Neural cell (in vitro differentiated cells): ENCODE measurements around the gene ITGA3. TPM values are rescaled to one million over a fixed set of nuclear protein-coding genes. Genes with fewer than 3 reads are reported as not detected.

Experiments used
- H2AFZ ChIP-seq: fragments of 200-600, 300-800 bp; sonication (generic), shearing (Covaris generic); 2 replicates; pipeline ENCODE4 v1.6.0; 2014; ENCODE audit warnings: low read depth, mild to moderate bottlenecking, antibody characterized with exemption, low read length, moderate library complexity
- H3F3A ChIP-seq: fragments of 200-600 bp; shearing (Covaris generic); 2 replicates; pipeline ENCODE4 v1.6.1; 2016; ENCODE audit warnings: mild to moderate bottlenecking, moderate library complexity, mixed read lengths, antibody characterized with exemption, low read length; ENCODE audit not compliant: insufficient read depth, poor library complexity, severe bottlenecking
- H3K27ac ChIP-seq: fragments of 200-600, 300-800 bp; sonication (generic), shearing (Covaris generic); 2 replicates; pipeline ENCODE4 v1.5.1; 2014; ENCODE audit warnings: mild to moderate bottlenecking, low read length, moderate library complexity
- H3K27me3 ChIP-seq: fragments of 300-800, 200-600 bp; sonication (generic), shearing (Covaris generic); 2 replicates; pipeline ENCODE4 v1.6.0; 2014; ENCODE audit warnings: mild to moderate bottlenecking, low read depth, low read length, moderate library complexity; ENCODE audit not compliant: insufficient read depth
- H3K36me3 ChIP-seq: fragments of 300-800, 200-600 bp; sonication (generic), shearing (Covaris generic); 2 replicates; pipeline ENCODE4 v1.5.1; 2014; ENCODE audit warnings: mild to moderate bottlenecking, antibody characterized with exemption, low read length, moderate library complexity; ENCODE audit not compliant: insufficient read depth
- H3K4me2 ChIP-seq: fragments of 300-800, 200-600 bp; sonication (generic), shearing (Covaris generic); 2 replicates; pipeline ENCODE4 v1.6.0; 2014; ENCODE audit warnings: mild to moderate bottlenecking, low read length
- H3K4me3 ChIP-seq: fragments of 300-800, 200-600 bp; sonication (generic), shearing (Covaris generic); 2 replicates; pipeline ENCODE4 v1.5.1; 2014; ENCODE audit warnings: mild to moderate bottlenecking, low read length, moderate library complexity
- H3K79me2 ChIP-seq: fragments of 200-600 bp; shearing (Covaris generic); replicated peaks from 2 replicates; pipeline ENCODE4 v1.6.0; 2014; ENCODE audit warnings: mild to moderate bottlenecking, low read length, moderate library complexity; ENCODE audit not compliant: insufficient read depth
- H3K9ac ChIP-seq: fragments of 300-800, 200-600 bp; sonication (generic), shearing (Covaris generic); 2 replicates; pipeline ENCODE4 v1.6.1; 2016; ENCODE audit warnings: mild to moderate bottlenecking, low read length, mixed read lengths
- H3K9me2 ChIP-seq: fragments of 200-600 bp; shearing (Covaris generic); 2 replicates; pipeline ENCODE4 v1.6.1; 2016; ENCODE audit warnings: mild to moderate bottlenecking, low read length, mixed read lengths; ENCODE audit not compliant: insufficient read depth
- H3K9me3 ChIP-seq: fragments of 200-600, 300-800 bp; sonication (generic), shearing (Covaris generic); 2 replicates; pipeline ENCODE4 v1.6.1; 2016; ENCODE audit warnings: mild to moderate bottlenecking, mixed run types, low read length, moderate library complexity, mixed read lengths
- H4K20me1 ChIP-seq: fragments of 200-600 bp; shearing (Covaris generic); 2 replicates; pipeline ENCODE4 v1.6.1; 2016; ENCODE audit warnings: mild to moderate bottlenecking, mixed run types; ENCODE audit not compliant: insufficient read depth
- EP300 ChIP-seq: fragments of 450-650 bp; conservative IDR thresholded peaks from 2 replicates; pipeline ENCODE4 v1.6.1; 2014; ENCODE audit warnings: antibody characterized with exemption, mild to moderate bottlenecking, moderate library complexity; ENCODE audit not compliant: poor library complexity, severe bottlenecking
- EZH2 ChIP-seq: fragments of 200-600, 300-800 bp; shearing (Covaris generic), sonication (generic); IDR thresholded peaks from 2 replicates; pipeline ENCODE4 v1.6.1; 2014; ENCODE audit warnings: antibody characterized with exemption, low read length, borderline replicate concordance, mild to moderate bottlenecking; ENCODE audit not compliant: insufficient read depth, poor library complexity, severe bottlenecking
- MXI1 ChIP-seq: fragments of 450-650 bp; conservative IDR thresholded peaks from 2 replicates; pipeline ENCODE4 v1.6.1; 2014; ENCODE audit warnings: antibody characterized with exemption, mild to moderate bottlenecking; ENCODE audit not compliant: poor library complexity, severe bottlenecking
- POLR2AphosphoS5 ChIP-seq: IDR thresholded peaks from 2 replicates; pipeline ENCODE4 v1.6.1; 2012
- REST ChIP-seq: IDR thresholded peaks from 2 replicates; pipeline ENCODE4 v1.6.1; 2012; ENCODE audit warnings: borderline replicate concordance
- SMC3 ChIP-seq: fragments of 450-650 bp; conservative IDR thresholded peaks from 2 replicates; pipeline ENCODE4 v1.6.1; 2014; ENCODE audit warnings: antibody characterized with exemption, mild to moderate bottlenecking, moderate library complexity; ENCODE audit not compliant: poor library complexity
- TAF1 ChIP-seq: IDR thresholded peaks from 2 replicates; pipeline ENCODE4 v1.6.1; 2012; ENCODE audit warnings: low read depth
- polyA plus RNA-seq: library from polyadenylated mRNA; depleted of rRNA; stranded (reverse); fragments of >200 nt; gene quantifications from 2 replicates; pipeline ENCODE4 v1.2.3, GENCODE V29; 2014
- TF ChIP-seq, protein P1 (sequence below): fragments of 450-650 bp; IDR thresholded peaks from 2 replicates; pipeline ENCODE4 v1.5.1; 2014; ENCODE audit warnings: antibody characterized with exemption, mild to moderate bottlenecking, moderate library complexity; ENCODE audit not compliant: poor library complexity, severe bottlenecking

Gene ITGA3
- polyA plus RNA-seq, 1 donor from 2014 or later = 33.0 TPM

GRCh38 chr17:50020841-50021599 lies 34.9 kb upstream of the ITGA3 start:
- Histone ChIP-seq H3F3A (no peaks in the 10 kb centered on the region), H3K4me3 (no peak overlapping the region), H4K20me1 (no peaks in the 10 kb centered on the region), H3K27me3 (no peaks in the 10 kb centered on the region), H3K36me3 (no peaks in the 10 kb centered on the region), H3K9me3 (no peaks in the 10 kb centered on the region), H3K79me2 (no peaks in the 10 kb centered on the region), H3K9ac (no peak overlapping the region), H3K4me2 (no peak overlapping the region), H3K9me2 (no peaks in the 10 kb centered on the region), H3K27ac (no peak overlapping the region), H2AFZ (no peak overlapping the region)
- TF ChIP-seq EP300 = no peak
- TF ChIP-seq, protein P1, sequence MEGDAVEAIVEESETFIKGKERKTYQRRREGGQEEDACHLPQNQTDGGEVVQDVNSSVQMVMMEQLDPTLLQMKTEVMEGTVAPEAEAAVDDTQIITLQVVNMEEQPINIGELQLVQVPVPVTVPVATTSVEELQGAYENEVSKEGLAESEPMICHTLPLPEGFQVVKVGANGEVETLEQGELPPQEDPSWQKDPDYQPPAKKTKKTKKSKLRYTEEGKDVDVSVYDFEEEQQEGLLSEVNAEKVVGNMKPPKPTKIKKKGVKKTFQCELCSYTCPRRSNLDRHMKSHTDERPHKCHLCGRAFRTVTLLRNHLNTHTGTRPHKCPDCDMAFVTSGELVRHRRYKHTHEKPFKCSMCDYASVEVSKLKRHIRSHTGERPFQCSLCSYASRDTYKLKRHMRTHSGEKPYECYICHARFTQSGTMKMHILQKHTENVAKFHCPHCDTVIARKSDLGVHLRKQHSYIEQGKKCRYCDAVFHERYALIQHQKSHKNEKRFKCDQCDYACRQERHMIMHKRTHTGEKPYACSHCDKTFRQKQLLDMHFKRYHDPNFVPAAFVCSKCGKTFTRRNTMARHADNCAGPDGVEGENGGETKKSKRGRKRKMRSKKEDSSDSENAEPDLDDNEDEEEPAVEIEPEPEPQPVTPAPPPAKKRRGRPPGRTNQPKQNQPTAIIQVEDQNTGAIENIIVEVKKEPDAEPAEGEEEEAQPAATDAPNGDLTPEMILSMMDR = no peak

DNA sequence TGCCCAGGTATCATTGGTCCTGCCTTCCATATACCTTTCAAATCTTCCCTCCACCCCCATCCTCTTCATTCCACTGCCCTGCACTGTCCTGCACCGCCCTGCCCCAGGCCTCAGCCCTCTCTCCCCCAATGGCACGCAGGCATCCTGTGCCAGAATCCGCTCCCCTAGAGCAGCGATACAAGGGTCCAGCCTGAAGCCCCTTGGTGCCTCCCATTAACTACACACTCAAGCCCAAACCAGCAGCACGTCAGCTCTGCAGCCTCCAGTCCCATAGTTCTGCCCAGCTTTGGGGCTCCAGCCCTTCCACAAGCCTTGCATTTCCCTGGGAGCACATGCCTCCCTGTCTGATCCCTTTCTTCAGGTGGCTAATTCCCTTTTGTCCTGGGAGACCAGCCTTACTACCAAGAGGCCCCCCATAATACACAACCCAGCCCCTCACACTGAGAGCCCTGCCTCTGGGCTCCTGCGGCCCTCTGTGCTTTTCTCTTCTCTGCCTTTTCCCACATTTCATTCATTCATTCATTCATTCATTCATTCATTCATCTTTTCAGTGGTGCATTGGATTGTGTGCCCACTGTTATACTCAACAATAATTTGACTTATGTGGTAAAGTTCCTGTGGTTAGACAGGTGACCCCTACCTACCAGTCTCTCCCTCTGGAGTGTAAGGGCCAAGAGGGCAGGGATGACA lies 34.1 kb upstream of the ITGA3 start:
- no peaks in the 10 kb centered on the region for H3K9me2 ChIP-seq
- H3F3A ChIP-seq = no peaks in the 10 kb centered on the region
- no peaks in the 10 kb centered on the region for H4K20me1 ChIP-seq
- H3K27me3 ChIP-seq = no peaks in the 10 kb centered on the region
- H3K9ac ChIP-seq = no peak overlapping the region
- H3K36me3 ChIP-seq = no peaks in the 10 kb centered on the region
- H3K9me3 ChIP-seq = no peaks in the 10 kb centered on the region
- no peak overlapping the region for H3K4me3 ChIP-seq
- TF ChIP-seq SMC3 (no peak), MXI1 (no peak), POLR2AphosphoS5 (no peak), TAF1 (no peak), EZH2 (no peak), REST (no peak)
- TF ChIP-seq, protein P1 = no peak
- H3K4me2 ChIP-seq = no peak overlapping the region
- H3K79me2 ChIP-seq = no peaks in the 10 kb centered on the region
- no peak overlapping the region for H2AFZ ChIP-seq
- no peak overlapping the region for H3K27ac ChIP-seq
